Esophagus squamous epithelium (tissue), 4 donors: ENCODE measurements around the gene CHMP3.

ENCODE experiments used
- POLR2A ChIP-seq, 4 donors: fragments of 450-650 bp; IDR thresholded peaks; one replicate each; pipeline ENCODE4 v1.6.1; 2017; ENCODE audit warnings: antibody characterized with exemption in 4 of 4, mild to moderate bottlenecking in 4 of 4, moderate library complexity in 3 of 4
- TF ChIP-seq, protein P1 (sequence below), 6 experiments: fragments of 450-650 bp in 4 of 6; fragments of 200-600 bp in 2 of 6; sonication (generic) in 2 of 6; IDR thresholded peaks; one replicate each; pipeline ENCODE4 v1.5.1; 2016 to 2019; ENCODE audit warnings: antibody characterized with exemption in 6 of 6, mild to moderate bottlenecking in 4 of 6, moderate library complexity in 4 of 6

DNA sequence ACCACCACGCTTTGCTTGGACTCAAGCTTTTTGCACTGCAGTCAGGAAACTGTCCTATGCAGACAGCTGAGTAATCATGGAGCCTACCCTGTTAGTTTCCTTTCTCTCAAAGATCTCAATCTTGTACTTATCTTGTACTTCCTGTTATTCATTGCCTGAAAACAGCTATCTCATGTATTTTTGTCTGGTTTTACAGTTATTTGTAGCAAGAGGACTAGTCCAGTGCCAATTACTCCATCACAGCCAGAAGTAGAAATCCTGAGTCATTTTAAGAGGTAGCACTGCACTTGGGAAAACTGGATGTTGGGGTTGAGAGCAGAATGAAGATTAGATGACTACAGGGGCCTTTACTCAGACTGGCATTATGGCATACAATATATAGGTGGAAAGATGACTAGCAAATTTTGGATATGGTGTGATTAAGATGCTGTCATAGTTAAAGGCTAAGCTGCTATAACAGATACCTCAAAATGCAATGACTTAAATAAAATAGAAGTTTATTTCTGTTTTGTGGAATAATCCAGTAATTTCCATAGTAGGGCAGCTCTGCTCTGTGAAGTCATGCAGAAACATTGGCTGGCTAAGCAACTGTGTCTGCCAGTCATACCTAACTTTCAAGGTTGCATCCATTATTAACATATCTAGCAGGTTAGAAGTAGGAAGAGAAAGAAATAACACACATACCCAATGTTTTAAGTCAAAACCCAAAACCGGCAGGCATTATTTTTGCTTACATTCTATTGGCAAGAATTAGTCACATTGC is 21.1 kb upstream of the CHMP3 start:
- TF ChIP-seq, protein P1, sequence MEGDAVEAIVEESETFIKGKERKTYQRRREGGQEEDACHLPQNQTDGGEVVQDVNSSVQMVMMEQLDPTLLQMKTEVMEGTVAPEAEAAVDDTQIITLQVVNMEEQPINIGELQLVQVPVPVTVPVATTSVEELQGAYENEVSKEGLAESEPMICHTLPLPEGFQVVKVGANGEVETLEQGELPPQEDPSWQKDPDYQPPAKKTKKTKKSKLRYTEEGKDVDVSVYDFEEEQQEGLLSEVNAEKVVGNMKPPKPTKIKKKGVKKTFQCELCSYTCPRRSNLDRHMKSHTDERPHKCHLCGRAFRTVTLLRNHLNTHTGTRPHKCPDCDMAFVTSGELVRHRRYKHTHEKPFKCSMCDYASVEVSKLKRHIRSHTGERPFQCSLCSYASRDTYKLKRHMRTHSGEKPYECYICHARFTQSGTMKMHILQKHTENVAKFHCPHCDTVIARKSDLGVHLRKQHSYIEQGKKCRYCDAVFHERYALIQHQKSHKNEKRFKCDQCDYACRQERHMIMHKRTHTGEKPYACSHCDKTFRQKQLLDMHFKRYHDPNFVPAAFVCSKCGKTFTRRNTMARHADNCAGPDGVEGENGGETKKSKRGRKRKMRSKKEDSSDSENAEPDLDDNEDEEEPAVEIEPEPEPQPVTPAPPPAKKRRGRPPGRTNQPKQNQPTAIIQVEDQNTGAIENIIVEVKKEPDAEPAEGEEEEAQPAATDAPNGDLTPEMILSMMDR (IDR thresholded peaks at IDR 0.05): no peak
- TF ChIP-seq POLR2A (IDR thresholded peaks at IDR 0.05): no peak
